Non-pigmented ciliary epithelial cell (primary cell): ENCODE results near the gene CDCP2.
"Not testable (repeated sequence)": the region's sequence is repeated elsewhere in the genome, so short reads cannot be mapped to it uniquely, and the experiment has no call there.

ENCODE experiments used
- DNase-seq: peaks from one replicate; pipeline ENCODE4 v3.0.0-alpha.2; 2010; ENCODE audit warnings: low read depth

Gene CDCP2

DNA sequence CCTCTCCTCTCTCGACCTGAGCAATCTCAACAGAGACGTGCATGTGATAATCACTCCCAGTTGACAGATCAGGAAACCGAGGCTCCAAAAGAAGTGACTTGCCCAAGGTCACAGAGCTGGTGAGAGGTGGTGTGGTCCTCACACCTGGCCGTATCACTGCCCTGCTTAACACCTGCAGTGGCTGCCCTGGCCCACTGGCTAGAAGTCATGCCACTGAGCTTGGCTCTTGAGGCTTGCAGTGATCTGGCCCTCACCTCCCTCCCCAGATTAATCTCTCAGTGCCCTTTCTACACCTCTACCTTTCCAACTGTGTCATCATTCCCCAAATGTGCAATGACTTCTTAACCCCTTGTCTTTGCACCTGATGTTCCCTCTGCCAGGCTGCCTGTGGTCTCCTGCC lies 38.8 kb downstream of the CDCP2 start:
- DNase-seq: no peak

DNA sequence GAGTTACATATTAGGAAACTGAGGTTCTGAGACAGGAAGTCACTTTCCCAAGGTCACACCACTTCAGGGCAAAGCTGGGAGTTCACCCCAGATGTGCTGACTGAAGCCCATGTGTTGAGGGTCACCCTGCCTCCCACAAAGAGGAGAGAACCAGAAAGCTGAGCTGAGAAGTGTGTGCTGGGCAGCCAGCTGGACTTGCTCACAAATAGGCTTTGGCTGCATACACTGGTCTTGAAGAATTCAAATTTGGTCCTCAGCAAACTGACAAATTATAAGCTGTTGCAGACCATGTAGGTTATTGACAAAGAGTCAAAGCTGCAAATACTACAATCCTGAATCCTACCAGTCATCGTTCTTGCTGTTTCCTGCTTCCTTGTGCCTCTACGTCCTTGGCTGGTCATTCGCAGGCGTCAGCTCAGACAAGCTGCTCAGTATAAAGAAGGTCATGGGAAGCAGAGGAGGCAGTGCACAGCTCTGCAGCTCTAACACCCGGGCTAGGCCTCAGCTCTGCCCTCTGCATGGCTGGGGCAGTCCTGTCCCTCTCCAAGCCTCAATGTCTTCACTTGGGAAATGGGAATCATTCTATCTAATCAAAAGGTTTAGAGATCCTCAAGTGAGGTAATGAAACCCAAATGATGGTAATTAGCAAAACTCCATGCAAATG lies 40.0 kb downstream of the CDCP2 start:
- DNase-seq: no peak

DNA sequence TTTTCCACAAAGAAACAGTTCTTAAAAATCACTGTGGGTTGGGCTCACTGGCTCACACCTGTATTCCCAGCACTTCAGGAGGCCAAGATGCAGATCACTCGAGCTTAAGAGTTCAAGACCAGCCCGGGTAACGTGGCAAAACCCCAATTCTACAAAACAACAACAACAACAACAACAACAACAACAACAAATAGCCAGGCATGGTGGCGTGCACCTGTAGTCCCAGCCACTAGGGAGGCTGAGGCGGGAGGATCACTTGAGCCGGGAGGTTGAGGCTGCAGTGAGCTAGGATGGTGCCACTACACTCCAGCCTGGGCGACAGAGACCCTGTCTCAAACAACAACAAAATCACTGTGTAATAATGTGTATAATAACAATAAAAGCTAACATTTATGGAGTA lies 40.8 kb downstream of the CDCP2 start:
- DNase-seq: no peak

DNA sequence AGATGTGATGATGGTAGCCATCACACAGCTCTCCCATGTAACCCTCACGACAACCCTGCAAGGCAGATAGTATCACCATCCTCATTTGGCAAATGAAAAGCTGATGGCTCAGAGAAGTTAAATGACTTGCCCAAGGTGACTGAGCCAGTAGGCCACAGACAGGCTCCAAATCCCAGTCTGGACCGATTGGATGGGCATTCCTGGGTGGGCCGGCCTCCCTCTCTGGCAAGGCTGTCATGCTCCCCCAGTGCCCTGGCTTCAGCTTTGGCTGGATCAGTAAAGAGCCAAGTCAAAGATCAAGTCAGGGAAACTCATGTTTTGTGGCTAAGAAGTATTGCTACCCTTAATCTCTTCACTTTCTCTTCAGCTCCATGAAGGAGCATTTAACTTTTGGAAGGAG lies 41.2 kb downstream of the CDCP2 start:
- no peak for DNase-seq

DNA sequence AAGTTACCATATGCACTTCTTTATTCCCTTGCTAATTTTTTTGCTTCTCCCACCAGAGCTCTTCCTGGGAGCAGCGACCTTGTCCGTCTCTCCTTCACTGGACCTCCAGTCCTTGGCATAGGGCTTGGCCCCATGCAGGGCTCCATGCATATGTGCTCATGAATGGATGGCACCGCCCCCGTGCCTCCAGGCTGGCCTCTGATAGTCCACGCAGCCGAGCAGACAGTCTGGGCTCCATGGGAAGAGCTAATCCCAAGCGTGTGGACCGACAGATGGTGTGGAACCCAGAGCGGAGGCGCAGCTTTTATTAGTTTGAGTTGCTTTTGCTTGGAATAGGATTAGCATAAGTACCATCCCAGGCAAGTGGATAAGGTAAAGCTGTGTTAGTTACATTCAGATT lies 41.8 kb downstream of the CDCP2 start:
- no peak for DNase-seq

DNA sequence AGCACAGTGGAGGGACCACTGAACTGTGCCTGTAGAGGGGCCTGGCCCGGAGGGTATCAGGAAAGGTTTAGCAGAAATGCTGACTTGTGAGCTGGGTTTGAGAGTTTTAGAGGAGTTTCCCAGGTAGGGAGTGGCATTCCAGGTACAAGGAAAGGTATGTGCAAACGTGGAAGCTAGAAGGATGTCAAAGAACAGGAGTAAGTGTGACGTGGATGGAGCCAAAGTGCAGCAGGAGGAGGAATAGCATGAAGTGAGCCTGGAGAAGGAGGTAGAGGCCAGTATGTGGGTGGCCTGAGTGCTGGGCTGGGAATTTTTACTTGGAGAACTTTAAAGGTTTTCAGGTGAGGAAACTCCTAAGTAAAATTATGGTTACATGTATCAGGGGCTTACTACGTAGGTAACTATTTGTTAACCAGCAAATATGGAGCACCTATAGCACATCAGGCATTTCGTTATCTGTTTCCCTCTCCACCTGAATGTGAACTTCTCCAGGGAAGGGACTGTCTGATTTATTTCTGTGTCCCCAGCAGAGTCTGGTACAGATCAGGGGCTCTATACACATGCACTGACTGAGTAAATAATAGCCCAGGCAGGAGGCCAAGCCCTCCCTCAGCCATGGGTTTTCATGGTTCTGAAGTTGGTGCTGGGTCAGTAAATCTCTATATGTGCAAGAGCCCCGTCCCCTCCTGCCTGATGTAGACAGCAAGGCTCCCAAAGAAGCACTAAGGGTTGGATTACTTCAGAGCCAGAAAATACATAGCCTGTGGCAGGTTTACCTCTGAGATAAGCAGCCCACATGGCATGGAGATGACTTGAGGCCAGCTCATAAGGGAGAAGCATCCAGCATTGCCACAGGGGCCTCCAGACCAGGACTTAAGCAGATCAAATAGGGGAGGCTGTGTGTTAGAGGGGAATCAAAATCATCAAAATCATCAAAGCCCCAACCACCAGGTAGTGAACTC lies 43.4 kb downstream of the CDCP2 start:
- DNase-seq: no peak

DNA sequence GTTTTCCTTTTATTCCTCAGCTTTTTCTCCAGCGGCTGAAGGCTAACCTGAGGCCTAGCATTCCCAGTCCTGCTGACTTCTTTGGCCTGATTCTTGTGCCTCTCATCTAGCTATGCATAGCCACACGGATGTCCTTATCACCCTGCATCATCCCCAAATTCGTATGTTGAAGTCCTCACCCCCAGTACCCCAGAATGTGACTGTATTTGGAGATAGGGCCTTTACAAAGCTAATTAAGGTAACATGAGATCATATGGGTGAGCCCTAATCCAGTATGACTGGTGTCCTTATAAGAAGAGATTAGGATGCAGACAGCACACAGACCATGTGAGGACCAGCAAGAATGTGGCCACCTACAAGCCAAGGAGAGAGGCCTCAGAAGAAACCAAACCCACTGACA lies 44.6 kb downstream of the CDCP2 start:
- no peak for DNase-seq

DNA sequence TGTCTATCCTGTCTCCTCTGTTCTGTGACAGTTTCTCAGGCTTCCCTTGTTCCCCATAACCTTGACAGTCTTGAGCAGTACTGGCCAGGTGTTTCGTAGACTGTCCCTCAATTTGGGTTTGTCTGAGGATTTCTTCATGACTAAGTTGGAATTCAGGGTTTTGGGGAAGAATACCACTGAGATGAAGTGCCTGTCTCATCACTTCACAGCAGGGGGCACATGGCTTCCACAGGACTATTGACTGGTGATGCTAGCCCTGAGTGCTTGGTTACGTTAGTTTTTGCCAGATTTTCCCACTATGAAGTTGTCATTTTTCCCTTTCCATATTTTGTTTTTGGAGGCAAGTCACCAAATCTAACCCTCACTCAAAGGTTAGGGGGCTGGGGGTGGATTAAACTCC lies 45.7 kb downstream of the CDCP2 start:
- DNase-seq: no peak

DNA sequence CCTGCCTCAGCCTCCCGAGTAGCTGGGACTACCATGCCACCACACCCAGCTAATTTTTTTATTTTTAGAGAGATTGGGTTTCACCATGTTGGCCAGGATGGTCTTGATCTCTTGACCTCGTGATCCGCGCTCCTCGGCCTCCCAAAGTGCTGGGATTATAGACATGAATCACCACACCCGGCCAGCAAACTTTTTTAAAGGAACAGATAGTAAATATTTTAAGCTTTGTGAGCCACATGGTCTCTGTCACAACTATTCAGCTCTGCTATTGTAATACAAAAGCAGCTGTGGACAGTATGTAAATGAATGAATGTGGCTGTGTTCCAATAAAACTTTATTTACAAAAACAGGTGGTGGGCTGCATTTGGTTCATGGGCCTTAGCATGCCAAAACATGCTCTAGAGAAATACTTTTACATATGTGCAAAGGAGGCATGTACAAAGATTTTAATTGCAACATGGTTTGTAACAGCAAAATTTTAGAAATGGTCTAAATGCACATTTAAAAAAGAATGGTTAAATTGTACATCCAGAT lies 47.0 kb downstream of the CDCP2 start:
- DNase-seq: no peak

DNA sequence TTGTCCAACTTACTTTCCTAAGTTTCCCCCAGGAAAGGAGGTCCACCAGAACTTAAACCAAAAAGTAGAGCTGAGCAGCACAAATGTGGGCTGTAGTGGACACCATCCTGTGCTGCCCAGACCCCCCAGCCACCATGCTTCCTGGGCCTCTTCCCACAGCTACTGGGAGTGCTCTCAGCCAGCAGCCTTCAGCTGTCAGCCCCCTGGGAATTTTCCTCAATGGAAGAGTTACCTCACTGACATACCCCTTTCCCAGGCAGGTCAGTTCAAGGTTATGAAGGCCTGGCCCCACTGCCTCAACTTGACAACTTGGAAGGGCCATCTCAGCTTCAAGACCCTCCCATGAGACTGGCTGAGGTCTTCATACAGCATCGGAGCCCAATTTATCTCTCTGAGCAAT lies 47.7 kb downstream of the CDCP2 start:
- no peak for DNase-seq

DNA sequence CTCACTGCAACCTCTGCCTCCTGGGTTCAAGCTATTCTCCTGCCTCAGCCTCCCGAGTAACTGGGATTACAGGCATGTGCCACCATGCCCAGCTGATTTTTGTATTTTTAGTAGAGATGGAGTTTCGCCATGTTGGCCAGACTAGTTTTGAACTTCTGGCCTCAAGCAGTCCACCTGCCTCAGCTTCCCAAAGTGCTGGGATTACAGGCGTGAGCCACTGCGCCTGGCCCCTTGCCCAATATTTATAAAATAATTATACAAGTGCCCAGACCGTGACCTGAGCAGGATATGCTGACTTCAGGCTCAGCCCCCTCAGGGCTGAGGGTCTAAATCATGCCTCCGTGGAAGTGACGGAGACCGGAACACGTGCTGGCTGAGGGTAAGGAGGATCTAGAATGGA lies 48.2 kb downstream of the CDCP2 start:
- not testable (repeated sequence) for DNase-seq

DNA sequence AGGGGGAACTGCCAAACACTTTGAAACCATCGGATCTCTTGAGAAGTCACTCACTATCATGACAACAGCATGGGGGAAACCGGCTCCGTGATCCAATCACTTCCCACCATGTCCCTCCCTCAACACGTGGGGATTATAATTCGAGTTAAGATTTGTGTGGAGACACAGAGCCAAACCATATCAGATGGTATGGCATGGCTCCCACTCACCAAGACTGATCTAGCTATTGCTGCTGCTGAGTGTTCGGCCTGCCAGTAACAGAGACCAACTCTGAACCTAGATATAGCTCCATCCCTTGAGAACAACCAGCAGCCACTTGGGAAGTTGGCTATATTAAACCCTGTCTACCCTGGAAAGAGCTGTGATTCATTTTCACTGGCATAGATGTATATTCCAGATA lies 49.4 kb downstream of the CDCP2 start:
- no peak for DNase-seq

DNA sequence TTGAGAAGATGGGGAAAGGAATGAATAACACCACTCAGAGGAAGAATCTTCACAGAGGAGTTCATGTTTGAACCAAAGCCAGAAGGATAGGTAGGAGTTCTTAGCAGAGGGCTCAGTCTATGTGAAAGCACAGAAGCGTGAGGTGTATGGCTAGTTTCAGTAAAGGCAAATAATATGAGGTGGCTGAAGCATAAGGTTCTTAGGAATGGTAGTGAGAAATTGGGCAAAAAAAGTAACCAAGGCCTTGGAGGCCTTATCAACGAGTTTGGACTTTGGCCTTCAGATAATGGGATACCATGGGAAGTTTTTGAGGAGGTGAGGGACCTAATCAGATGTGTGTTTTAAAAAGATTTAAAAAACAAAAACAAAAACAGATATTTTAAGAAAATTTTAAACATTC lies 52.3 kb downstream of the CDCP2 start:
- no peak for DNase-seq

DNA sequence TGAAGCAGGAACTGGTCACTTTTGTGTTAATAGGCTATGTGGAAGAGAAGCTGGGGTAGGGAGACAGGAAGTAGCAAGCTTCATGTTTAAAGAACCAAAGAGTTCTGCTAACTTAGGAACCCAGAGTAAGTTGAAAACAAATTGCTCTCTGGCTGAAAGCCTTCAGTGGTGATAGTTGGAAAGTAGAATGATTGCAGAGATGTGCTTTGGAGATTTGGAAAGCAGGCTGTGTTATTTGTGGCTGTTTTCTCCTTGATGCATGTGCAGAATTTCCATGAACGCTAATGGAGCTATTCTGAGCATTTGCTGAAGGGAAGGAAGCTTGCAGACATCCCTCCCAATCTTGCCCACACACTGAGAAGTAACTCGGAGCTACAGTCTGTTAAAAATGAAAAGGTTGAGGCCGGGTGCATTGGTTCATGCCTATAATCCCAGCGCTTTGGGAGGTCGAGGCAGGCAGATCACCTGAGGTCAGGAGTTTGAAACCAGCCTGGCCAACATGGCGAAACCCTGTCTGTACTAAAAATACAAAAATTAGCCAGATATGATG lies 53.7 kb downstream of the CDCP2 start:
- DNase-seq: no peak

DNA sequence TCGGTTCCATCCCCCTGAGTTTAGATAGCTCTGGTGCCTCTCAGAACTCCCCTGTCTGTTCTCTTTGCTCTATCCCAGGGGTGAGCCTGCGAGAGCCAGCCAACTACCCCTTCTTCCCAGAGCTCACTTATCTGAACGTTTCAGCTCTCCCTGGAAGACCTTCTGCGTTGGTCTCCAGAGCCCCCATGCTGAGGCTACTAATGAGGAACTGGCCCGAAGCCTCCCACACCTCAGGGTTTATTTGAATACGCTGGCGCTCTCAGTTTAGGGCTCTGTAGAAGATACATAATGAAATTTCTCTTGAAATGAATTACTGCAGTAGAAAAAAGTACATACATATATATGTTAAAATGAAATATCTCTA lies 55.9 kb downstream of the CDCP2 start:
- no peak for DNase-seq

DNA sequence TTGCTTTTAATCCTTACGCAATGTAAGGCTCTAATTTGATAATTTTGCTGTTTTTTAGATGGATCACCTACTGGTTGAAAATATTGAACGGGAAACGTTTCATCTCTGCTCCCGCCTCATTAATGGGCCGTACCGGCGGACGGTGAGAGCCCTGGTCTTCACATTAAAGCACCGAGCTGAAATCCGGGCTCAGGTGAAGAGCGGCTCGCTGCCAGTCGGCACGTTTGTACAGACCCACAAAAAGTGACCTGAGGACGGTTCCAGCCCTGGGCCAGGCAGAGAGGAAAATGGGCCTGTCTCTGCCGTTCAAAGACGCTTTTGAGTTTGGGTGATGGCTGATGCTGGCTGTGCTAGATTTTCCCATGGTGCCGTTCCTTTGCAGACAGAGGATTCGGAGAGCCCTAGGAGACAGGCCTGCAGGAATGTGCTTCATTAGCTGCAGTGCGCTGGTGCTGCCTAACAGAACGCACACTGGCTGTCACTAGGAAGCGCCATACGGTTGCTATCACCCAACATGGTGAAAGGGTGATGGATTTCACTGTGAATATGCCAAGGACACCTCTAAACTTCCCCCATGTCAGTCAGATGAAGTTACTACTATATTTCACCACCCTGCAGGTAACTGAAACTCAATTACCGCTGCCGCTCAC lies 56.4 kb downstream of the CDCP2 start:
- DNase-seq: no peak

DNA sequence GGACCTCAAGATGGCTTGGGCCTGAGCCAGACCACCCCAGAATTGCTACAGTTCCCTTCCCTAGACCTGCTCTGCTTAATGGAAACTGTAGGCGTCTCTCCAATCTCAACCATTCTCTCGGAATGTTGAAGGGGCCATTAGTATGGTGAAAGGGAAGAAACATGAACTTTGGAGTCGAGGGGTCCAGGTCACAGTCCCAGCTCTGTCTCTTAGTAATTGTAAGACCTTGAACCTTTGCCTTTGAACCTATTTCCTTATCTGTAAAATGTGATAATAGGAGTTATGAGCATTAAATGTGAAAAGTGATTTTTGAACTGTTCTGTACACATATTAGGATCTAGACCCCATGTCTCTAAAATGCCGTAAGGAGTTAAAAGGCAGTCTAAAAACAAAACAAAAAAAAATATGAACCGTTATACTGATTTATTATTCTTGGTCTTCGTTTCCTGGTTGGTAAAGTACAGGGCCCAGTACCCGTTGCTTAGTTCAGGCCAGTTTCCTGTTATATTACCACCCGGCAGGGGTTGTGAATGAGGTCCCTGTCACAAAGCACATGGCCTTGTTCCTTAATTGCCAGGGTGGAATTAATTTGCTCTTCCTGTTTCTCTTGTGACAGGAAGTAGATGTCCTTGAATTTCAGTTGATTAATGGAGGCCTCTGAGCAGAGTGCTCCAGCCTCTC lies 57.1 kb downstream of the CDCP2 start:
- no peak for DNase-seq

DNA sequence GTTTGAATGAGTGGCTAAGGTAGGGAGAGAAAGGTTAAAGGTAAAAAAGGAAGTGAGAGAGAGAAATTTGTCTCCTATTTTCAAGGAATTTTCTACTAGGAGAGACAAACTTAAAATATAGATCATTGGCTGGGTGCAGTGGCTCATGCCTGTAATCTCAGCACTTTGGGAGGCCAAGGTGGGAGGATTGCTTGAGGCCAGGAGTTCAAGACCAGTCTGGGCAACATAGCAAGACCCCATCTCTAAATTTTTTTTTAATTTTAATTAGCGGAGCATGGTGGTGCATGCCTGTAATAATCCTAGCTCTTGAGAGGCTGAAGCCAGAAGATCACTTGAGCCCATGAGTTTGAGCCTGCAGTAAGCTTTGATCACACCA lies 58.1 kb downstream of the CDCP2 start:
- DNase-seq: not testable (repeated sequence)

DNA sequence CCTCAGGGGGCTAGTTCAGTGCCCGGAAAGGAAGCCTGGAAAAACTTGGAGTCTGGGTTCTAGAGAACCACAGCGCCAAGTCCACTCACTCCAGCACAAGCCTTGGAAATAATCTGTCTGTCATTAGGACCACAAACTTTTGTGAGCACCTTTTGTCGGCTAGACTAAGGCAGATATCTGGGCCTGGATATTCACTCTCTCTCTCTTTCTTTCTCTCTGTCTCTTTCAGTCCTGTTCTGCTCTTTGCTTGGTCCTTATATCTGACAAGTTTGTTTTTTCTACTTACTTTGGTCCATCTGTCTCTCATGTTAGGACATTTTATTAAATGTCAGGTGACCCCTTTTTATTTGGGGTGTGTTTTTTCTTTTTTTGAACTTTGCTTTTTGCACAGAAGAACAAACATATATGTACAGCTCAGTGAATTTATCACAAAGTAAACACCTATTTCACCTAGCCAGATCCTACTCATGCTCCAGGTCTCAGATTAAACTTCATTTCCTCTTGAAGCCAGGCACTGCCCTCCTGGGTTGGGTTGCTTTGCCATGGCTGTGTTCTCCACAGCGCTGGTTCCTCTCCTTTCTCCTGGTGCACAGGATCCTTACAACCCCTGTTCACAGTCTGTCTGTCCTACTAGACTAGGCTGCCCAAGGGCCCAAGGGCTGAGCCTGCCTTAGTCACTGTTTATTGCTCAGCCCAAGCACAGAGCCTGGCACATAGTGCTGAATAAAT lies 58.6 kb downstream of the CDCP2 start:
- no peak for DNase-seq

DNA sequence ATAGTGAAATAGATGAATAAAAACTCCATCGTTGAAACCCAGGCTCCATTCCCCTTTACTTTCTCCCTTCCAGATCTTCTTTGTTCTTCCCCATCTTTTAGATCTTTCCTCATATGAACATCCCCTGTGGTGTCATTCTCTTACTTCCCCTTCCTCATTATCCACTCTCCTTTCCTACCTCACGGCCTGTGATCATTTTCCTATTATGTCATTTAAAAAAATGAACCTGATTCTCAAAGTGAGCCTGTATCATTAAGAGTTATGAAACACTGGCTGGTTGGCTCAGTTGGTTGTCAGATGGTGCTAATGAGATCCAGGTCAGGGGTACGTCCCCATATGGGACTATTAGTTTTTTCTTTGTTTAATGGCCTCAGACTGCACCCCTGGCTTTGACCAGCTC lies 61.1 kb downstream of the CDCP2 start:
- DNase-seq: no peak

DNA sequence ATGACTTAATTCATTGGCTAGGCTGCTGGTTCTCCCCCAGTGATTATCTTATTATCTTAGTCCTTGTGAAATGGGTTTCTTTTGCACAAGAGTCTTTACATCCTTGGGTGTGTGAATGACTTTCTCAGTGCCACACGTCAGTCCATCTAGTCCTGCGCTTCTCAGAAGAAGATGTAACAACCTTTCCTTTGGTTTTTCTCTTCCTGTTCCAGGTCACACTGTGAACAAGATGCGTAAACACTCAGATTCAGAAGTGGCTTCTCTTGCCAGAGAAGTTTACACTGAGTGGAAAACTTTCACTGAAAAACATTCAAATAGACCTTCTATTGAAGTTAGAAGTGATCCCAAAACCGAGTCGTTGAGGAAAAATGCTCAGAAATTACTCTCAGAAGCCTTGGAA lies 64.4 kb downstream of the CDCP2 start:
- DNase-seq: no peak
